T-cell (primary cell): ENCODE measurements around the gene FTCD. TPM values are rescaled to one million over a fixed set of nuclear protein-coding genes. Genes with fewer than 3 reads are reported as not detected.
"Not testable (repeated sequence)": the region's sequence is repeated elsewhere in the genome, so short reads cannot be mapped to it uniquely, and the experiment has no call there.

Source experiments
- ATAC-seq, 4 experiments: fragments of 200-7000 bp in 3 of 4; fragments of 150-1000 bp in 1 of 4; cut with Tn5 transposase; replicated peaks in 1 of 4; 1 replicate in 3 of 4; 2 replicates in 1 of 4; pipeline ENCODE4 v1.10.0; 2021; ENCODE audit warnings: moderate library complexity in 3 of 4, mild to moderate bottlenecking in 2 of 4, moderate number of reproducible peaks in 1 of 4
- CTCF ChIA-PET, 2 donors: fragments of 300-600 bp; sonication (Branson Sonifier 250); formaldehyde crosslinking; loops; one replicate each; lab custom pipeline; 2022; ENCODE audit warnings: antibody characterized with exemption in 2 of 2; lab: Charles Lee
- POLR2A ChIA-PET, 2 donors: fragments of 300-600 bp; sonication (Branson Sonifier 250); formaldehyde crosslinking; loops; one replicate each; lab custom pipeline; 2022; ENCODE audit warnings: antibody characterized with exemption in 2 of 2; lab: Charles Lee
- DNase-seq, 35 experiments: peaks; one replicate each; pipeline versions ENCODE4 v3.0.0 to v3.0.0-alpha.2; 2013 to 2023
- H3K27ac ChIP-seq: one replicate; pipeline ENCODE4 v1.5.1; 2013; ENCODE audit warnings: low read length
- H3K27me3 ChIP-seq, 2 experiments: replicated peaks in 1 of 2; 1 replicate in 1 of 2; 2 replicates in 1 of 2; pipeline versions ENCODE4 v1.6.1 to v1.7.0; 2013; ENCODE audit warnings: low read length in 1 of 2, mixed read lengths in 1 of 2; ENCODE audit not compliant: control insufficient read depth in 2 of 2, insufficient read depth in 2 of 2; ENCODE audit errors: extremely low read depth in 1 of 2
- H3K36me3 ChIP-seq, 2 donors: 1 replicate in 1 of 2; 2 replicates in 1 of 2; pipeline versions ENCODE4 v1.6.1 to v1.7.0; 2013; ENCODE audit warnings: low read length in 1 of 2; ENCODE audit not compliant: control insufficient read depth in 2 of 2, insufficient read depth in 1 of 2; ENCODE audit errors: extremely low read depth in 1 of 2
- H3K4me1 ChIP-seq, 2 experiments: 1 replicate in 1 of 2; 2 replicates in 1 of 2; pipeline versions ENCODE4 v1.6.1 to v1.7.0; 2013; ENCODE audit warnings: low read length in 2 of 2, mixed read lengths in 1 of 2; ENCODE audit not compliant: insufficient read depth in 2 of 2, control insufficient read depth in 1 of 2; ENCODE audit errors: extremely low read depth in 1 of 2
- H3K4me3 ChIP-seq, 2 donors: 1 replicate in 1 of 2; 2 replicates in 1 of 2; pipeline versions ENCODE4 v1.5.1 to v1.7.0; 2013; ENCODE audit warnings: mild to moderate bottlenecking in 2 of 2, low read length in 1 of 2, moderate library complexity in 1 of 2; ENCODE audit not compliant: control insufficient read depth in 1 of 2; ENCODE audit errors: extremely low read depth in 1 of 2
- H3K9me3 ChIP-seq: 2 replicates; pipeline ENCODE4 v1.7.0; 2013
- H3K27ac Mint-ChIP-seq, 2 donors: one replicate each; pipeline ENCODE4 v1.8.0; 2020 to 2021; ENCODE audit warnings: mild to moderate bottlenecking in 2 of 2, mixed read lengths in 2 of 2
- H3K27me3 Mint-ChIP-seq, 2 donors: one replicate each; pipeline ENCODE4 v1.8.0; 2021 to 2022; ENCODE audit warnings: mixed read lengths in 2 of 2
- H3K36me3 Mint-ChIP-seq: one replicate; pipeline ENCODE4 v1.8.0; 2021; ENCODE audit warnings: mixed read lengths
- H3K4me1 Mint-ChIP-seq, 3 donors: one replicate each; pipeline ENCODE4 v1.8.0; 2020 to 2022; ENCODE audit warnings: mixed read lengths in 3 of 3, mild to moderate bottlenecking in 1 of 3
- H3K4me3 Mint-ChIP-seq, 3 donors: one replicate each; pipeline ENCODE4 v1.8.0; 2020 to 2022; ENCODE audit warnings: mild to moderate bottlenecking in 3 of 3, mixed read lengths in 3 of 3, moderate library complexity in 3 of 3
- H3K9me3 Mint-ChIP-seq, 3 donors: one replicate each; pipeline ENCODE4 v1.8.0; 2020 to 2022; ENCODE audit warnings: mixed read lengths in 3 of 3
- WGBS: methylation state at CpG from one replicate; pipeline ENCODE4 v1.1.5; 2013; ENCODE audit warnings: missing lambda C conversion rate; ENCODE audit not compliant: insufficient coverage; 5-methylcytosine and 5-hydroxymethylcytosine counted together
- total RNA-seq, 35 experiments: library from RNA in 6 of 35; stranded (reverse) in 6 of 35; fragments of 120-200 nt in 1 of 35; gene quantifications; one replicate each; pipeline versions ENCODE4 v1.2.1 to v1.2.4 and lab custom pipeline; 2013 to 2026

Gene FTCD
- total RNA-seq, 5 donors from 2014 or later (not counting 1 experiment from before 2014, with no cell fraction given) = 0.95 to 6.1 (median 2.5) TPM; not detected in 1

DNA sequence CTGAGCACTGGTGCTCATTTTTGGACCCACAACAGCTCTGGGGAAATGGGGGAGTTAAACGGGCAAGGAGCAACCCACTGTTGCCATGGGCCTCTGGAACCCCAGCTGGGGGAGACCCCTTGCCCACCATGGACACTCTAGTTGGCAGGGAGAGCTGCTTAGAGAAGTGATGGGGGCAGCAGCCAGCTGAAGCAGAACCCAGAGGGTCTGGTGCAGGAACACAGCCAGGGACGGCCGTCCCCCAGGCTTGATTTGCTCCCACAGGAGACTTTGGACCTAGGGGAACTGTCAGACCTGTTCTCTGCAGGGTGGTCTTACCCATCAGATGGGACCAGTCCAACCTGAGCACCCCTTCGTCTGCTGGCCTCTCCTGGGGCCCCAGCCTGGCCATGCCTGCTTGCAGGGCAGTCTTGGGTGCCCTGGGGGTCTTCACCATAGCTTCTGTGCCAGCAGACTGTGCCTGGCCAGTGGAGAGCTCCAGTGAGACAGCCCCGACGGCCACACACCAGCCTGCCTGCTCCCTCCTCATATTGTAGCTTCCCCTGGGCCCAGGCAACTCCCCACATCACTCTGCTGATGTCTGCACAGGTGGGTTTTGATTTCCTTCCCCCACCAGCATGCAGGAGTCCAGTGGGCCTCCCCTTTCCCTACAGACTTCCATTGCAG is 17.6 kb upstream of the FTCD start:
- Histone ChIP-seq H3K9me3 (no peaks in the 10 kb centered on the region), H3K27me3 (peaks cover 0 to 9% of the 10 kb centered on the region in 2 experiments), H3K36me3 (no peaks in the 10 kb centered on the region), H3K4me3 (no peak overlapping the region), H3K4me1 (peaks cover 2 to 9% of the 10 kb centered on the region in 2 experiments), H3K27ac (no peak overlapping the region)
- Mint-ChIP-seq H3K27ac (no peak overlapping the region), H3K4me1 (peaks cover 4 to 8% (median 8%) of the 10 kb centered on the region in 3 donors), H3K9me3 (peaks cover 9 to 28% (median 17%) of the 10 kb centered on the region in 3 donors), H3K4me3 (no peak overlapping the region), H3K27me3 (peaks cover 8 to 11% of the 10 kb centered on the region in 2 donors), H3K36me3 (peaks cover 11% of the 10 kb centered on the region)
- DNase-seq = peak in 1 of 35 experiments; percentile 20
- CTCF ChIA-PET = no interaction called here
- POLR2A ChIA-PET = no interaction called here
- no peak for ATAC-seq
- WGBS = 89% methylated on average over 6 of the region's 6 CpGs

DNA sequence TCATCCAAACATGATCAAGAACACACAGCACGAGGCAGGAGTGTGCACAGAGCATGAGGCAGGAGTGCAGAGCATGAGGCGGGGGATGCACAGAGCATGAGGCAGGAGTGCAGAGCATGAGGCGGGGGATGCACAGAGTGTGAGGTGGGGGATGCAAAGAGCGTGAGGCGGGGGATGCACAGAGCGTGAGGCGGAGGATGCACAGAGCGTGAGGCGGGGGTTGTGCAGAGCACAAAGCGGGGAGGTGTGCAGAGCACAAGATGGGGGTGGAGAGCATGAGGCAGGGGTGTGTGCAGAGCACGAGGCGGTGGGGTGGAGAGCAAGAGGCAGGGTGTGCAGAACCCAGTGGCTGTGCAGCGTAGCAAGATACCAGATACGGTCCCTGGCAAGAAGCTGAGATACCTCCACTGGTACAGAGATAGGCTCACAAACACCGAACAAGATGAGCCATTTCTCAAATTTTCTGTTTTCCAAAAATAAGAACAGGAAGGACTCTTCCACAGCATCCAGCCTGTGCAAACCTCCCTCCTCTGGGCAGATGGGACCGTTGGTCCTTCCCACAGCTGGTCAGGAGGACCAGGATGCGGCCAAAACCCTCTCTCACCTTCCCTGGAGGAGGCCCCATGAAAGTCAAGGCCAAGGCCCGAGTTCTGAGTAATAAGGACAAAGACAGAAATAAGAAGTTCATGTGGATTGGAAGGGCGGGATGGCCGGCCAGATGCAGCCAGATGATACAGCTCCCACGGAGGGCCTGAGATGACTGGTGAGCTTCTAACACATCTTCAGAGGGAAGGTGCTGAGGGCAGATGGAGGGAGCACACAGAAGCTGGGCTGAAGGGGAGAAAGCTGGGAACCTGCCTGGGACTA is 16.9 kb upstream of the FTCD start:
- Mint-ChIP-seq H3K27me3 (peaks cover 8 to 11% of the 10 kb centered on the region in 2 donors), H3K36me3 (peaks cover 11% of the 10 kb centered on the region), H3K9me3 (peaks cover 9 to 28% (median 15%) of the 10 kb centered on the region in 3 donors), H3K4me1 (peaks cover 4 to 8% (median 8%) of the 10 kb centered on the region in 3 donors), H3K27ac (peak overlapping the region in 1 of 2 donors; percentile 39), H3K4me3 (no peak overlapping the region)
- no peak for ATAC-seq
- Histone ChIP-seq H3K4me1 (peaks cover 2 to 9% of the 10 kb centered on the region in 2 experiments), H3K27ac (no peak overlapping the region), H3K36me3 (no peaks in the 10 kb centered on the region), H3K4me3 (no peak overlapping the region), H3K9me3 (no peaks in the 10 kb centered on the region), H3K27me3 (peaks cover 0 to 12% of the 10 kb centered on the region in 2 experiments)
- POLR2A ChIA-PET = no interaction called here
- WGBS = 92% methylated on average over 7 of the region's 21 CpGs
- DNase-seq = peak in 1 of 35 experiments; percentile 2
- CTCF ChIA-PET = no interaction called here

DNA sequence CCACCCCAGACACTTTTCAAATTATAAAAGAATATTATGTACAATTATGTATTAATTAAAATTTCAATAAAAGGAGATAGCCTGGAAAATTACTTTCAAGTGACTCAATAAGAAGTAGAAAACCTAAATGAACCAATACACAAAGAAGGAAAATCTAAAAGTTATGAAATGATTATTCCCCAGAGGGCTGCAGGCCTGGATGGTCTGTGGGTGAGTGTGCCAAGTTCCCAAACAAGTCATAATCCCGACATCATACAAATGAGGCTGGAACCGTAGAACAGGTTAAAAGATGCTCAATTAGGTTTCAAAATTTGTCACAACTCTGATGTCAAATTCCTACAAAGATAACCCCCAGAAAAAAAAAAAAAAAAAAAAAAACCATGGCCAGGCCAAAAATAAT is 16.2 kb upstream of the FTCD start:
- H3K9me3 Mint-ChIP-seq = peaks cover 9 to 25% (median 15%) of the 10 kb centered on the region in 3 donors
- no CpG with 5 or more reads among the region's 2 CpGs for WGBS
- ChIA-PET POLR2A (no interaction called here), CTCF (no interaction called here)
- peaks cover 11% of the 10 kb centered on the region for H3K36me3 Mint-ChIP-seq
- H3K4me3 Mint-ChIP-seq = no peak overlapping the region
- peak overlapping the region in 1 of 2 donors; percentile 64 for H3K27ac Mint-ChIP-seq
- H3K27me3 Mint-ChIP-seq = peaks cover 8 to 11% of the 10 kb centered on the region in 2 donors
- no peak for DNase-seq
- H3K27ac ChIP-seq = no peak overlapping the region
- ATAC-seq = no peak
- H3K4me1 Mint-ChIP-seq = peaks cover 4 to 8% (median 8%) of the 10 kb centered on the region in 3 donors
- no peaks in the 10 kb centered on the region for H3K9me3 ChIP-seq
- no peaks in the 10 kb centered on the region for H3K36me3 ChIP-seq
- H3K4me3 ChIP-seq = no peak overlapping the region
- H3K4me1 ChIP-seq = peaks cover 2 to 9% of the 10 kb centered on the region in 2 experiments
- peaks cover 0 to 12% of the 10 kb centered on the region in 2 experiments for H3K27me3 ChIP-seq

DNA sequence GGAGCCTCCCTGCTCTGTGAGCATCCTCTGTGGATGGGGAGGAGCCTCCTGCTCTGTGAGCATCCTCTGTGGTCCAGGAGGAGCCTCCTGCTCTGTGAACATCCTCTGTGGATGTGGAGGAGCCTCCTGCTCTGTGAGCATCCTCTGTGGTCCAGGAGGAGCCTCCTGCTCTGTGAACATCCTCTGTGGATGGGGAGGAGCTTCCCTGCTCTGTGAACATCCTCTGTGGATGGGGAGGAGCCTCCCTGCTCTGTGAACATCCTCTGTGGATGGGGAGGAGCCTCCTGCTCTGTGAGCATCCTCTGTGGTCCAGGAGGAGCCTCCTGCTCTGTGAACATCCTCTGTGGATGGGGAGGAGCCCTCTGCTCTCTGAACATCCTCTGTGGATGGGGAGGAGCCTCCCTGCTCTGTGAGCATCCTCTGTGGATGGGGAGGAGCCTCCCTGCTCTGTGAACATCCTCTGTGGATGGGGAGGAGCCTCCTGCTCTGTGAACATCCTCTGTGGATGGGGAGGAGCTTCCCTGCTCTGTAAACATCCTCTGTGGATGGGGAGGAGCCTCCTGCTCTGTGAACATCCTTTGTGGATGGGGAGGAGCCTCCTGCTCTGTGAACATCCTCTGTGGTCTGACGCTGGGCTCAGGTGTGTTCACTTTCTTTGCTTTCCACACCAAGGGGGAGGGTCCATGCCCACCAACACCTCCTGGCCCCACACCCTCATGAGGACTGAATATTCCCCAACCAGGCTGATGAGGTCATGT is 15.2 kb upstream of the FTCD start:
- WGBS = no CpG with 5 or more reads among the region's 1 CpG
- H3K4me3 Mint-ChIP-seq, H3K4me1 Mint-ChIP-seq, CTCF ChIA-PET, H3K9me3 ChIP-seq, H3K4me3 ChIP-seq, H3K36me3 ChIP-seq, H3K4me1 ChIP-seq, POLR2A ChIA-PET: not testable (repeated sequence)
- Mint-ChIP-seq H3K27me3 (peaks cover 8 to 13% of the 10 kb centered on the region in 2 donors), H3K9me3 (peaks cover 9 to 20% (median 11%) of the 10 kb centered on the region in 3 donors), H3K36me3 (peaks cover 11% of the 10 kb centered on the region), H3K27ac (peak overlapping the region; percentile 56 to 64)
- peak overlapping the region; percentile 53 for H3K27ac ChIP-seq
- peaks cover 0 to 12% of the 10 kb centered on the region in 2 experiments for H3K27me3 ChIP-seq
- peak in 32 of 35 experiments; percentile 6 to 73 (median 44) for DNase-seq
- peak in 2 of 4 experiments; percentile 70 to 78 for ATAC-seq

DNA sequence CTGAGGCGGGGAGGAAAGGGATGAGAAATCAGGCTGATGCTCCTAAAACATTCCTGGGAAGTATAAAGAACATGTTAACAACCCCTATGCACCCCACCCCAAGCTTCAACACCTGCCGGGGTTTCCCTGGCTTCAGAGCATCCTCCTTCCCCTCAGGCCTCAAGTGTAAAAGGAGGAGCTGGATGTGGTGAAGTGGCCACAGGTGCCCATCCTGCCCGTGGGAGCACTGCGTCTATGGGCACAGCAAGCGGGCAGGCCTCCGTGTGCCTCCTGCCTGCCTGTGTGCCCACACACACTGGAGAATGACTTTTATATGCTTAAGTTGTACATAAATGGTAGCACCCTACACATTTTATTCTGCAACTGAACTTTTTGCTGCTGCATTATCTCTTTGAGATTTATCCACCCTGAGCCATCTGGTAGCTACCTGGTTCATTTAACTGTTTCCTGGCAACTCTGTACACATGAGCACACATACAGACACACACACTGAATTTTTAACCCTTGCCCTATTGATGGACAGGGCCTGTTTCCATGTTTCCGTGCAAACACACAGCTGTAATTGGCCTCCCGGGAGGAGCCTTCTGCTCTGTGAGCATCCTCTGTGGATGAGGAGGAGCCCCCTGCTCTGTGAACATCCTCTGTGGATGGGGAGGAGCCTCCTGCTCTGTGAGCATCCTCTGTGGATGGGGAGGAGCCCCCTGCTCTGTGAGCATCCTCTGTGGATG is 13.4 kb upstream of the FTCD start:
- Histone ChIP-seq H3K4me3 (no peak overlapping the region), H3K27ac (no peak overlapping the region), H3K27me3 (peaks cover 0 to 10% of the 10 kb centered on the region in 2 experiments), H3K4me1 (peaks cover 2 to 9% of the 10 kb centered on the region in 2 experiments), H3K36me3 (no peaks in the 10 kb centered on the region), H3K9me3 (no peaks in the 10 kb centered on the region)
- H3K9me3 Mint-ChIP-seq = peaks cover 0 to 5% (median 0%) of the 10 kb centered on the region in 3 donors
- ATAC-seq = no peak
- peak in 1 of 35 experiments; percentile 5 for DNase-seq
- H3K27ac Mint-ChIP-seq = no peak overlapping the region
- ChIA-PET CTCF (no interaction called here), POLR2A (no interaction called here)
- no CpG with 5 or more reads among the region's 8 CpGs for WGBS
- peaks cover 5 to 11% of the 10 kb centered on the region in 2 donors for H3K27me3 Mint-ChIP-seq
- H3K4me1 Mint-ChIP-seq = peaks cover 4 to 8% (median 8%) of the 10 kb centered on the region in 3 donors
- no peak overlapping the region for H3K4me3 Mint-ChIP-seq
- no peaks in the 10 kb centered on the region for H3K36me3 Mint-ChIP-seq
